Measurements from ENCODE around the gene GRIP2.

GRIP2 gene

DNA sequence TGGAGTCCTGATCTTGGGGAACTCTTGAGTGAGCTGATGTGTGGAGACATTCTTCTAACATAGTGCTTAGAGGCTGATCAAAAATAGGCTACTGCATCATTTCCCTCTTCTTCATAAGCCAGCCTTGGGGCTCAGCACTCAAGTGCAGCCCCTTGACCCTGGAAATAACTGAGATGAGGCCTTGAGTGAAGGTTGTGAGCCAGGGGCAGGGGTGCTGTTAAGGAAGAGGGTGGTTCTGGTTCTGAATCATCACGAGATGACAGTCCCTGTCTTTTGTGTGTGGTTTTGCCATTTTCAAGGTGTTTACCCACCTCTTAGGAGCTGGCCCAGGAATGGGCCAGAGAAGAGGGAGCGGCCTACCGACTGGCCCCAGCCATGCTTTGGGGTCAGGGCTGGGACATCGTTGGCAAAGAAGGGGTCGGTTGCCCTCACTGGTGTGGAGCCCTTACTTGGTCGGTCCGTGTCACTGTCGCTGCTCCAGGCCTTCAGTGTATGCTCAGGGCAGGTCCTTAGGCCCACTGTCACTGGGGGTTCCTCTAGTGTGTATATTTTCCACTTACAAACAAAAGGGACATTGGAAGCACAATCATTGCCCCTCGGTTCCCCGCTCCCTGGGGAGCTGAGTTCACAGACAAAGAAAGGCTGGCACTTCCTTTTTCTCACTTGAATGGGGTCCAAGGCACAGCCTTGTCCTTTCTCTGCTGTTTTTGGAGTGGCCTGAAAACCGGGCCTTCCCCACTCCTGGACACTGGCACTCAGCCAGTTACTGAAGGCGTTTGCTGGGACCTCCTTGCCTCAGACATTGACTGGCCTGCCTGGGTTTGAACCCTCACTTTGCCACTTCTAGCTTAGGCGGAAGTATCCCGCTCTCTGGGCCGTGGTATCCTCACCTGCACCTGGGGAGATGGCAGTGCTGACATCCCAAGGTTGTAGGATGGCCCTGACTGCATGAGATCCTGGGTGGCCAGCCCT lies 91.1 kb downstream of the GRIP2 start:
- no peak for FAIRE-seq
- TF ChIP-seq POLR2A (IDR thresholded peaks at IDR 0.05; ENCODE audit: low read depth, low read length) = no peak
- no peak for DNase-seq (ENCODE audit: insufficient read length, low spot score)

DNA sequence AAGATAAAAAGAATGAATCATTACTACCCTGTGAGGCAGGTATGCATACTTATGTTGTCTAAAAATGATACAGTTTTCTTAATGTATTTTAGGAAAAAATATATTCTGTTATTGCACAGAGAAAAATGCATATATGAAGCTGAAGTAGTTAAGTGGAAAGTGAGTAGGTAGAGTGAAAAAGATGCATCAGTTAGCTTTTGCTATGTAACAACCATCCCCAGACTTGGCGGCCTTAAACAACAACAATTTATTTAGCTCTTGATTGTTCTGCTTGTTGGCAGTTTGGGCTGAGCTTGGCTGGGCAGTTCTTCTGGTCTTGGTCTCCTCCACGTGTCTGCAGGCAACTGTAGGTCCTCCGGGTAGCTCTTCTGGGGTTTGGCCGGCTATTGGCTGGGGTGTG lies 92.1 kb downstream of the GRIP2 start:
- no peak for TF ChIP-seq POLR2A (IDR thresholded peaks at IDR 0.05; ENCODE audit: low read depth, low read length)
- no peak for FAIRE-seq

DNA sequence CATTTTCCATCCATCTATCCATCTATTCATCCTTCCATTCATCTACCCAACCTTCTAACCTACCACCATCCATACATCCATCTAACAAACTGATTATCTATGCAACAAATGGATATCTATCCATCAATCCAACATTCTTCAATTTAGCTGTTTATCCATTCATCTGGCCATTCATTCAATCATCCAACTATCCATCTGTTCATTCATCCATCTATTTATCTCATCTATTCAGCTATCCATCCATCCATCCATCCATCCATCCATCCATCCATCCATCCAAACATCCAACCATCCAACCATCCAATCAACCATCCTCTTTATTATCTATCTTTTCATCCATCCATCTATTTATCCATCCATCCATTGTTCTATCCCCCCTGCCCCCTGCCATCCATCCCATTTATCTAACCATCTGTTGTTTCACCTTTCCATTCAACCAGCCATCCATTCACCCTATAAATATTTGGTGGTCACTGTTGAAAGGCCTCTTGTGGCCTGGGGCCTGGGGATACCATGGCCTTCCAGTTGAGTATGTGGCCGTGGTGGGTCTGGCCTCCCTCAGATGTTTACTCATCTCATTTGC lies 93.1 kb downstream of the GRIP2 start:
- no peak for DNase-seq (ENCODE audit: insufficient read length, low spot score)
- FAIRE-seq = no peak
- TF ChIP-seq POLR2A (IDR thresholded peaks at IDR 0.05; ENCODE audit: low read depth, low read length) = no peak

More for the DNA sequence above, 92.1 kb downstream of the GRIP2 start:
- DNase-seq (ENCODE audit: insufficient read length, low spot score) = no peak

GRCh38 chr3:14445773-14446172 lies 94.4 kb downstream of the GRIP2 start:
- FAIRE-seq (no peak), DNase-seq (ENCODE audit: insufficient read length, low spot score) (no peak)
- no peak for TF ChIP-seq POLR2A (IDR thresholded peaks at IDR 0.05; ENCODE audit: low read depth, low read length)

DNA sequence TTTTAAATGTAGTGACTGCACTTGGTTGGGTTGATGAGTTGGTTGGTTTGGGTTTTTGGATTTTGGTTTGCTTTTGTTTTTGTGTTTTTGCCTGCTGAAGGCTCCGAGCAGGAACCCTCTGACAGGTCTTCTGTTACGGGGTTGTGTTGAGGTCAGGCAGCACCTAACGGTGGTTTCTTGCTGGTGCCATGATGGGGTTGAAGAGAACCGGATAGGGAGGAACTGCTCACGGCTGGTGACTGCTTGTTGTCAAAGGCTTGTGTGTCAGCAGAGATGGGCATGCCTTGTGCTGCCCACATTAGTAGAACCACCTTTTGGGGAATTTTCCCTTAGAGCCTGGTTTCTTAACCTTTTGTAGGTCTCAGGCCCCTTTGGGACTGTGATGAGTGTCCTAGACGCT lies 95.8 kb downstream of the GRIP2 start:
- DNase-seq (ENCODE audit: insufficient read length, low spot score) = no peak
- no peak for TF ChIP-seq POLR2A (IDR thresholded peaks at IDR 0.05; ENCODE audit: low read depth, low read length)
- no peak for FAIRE-seq

DNA sequence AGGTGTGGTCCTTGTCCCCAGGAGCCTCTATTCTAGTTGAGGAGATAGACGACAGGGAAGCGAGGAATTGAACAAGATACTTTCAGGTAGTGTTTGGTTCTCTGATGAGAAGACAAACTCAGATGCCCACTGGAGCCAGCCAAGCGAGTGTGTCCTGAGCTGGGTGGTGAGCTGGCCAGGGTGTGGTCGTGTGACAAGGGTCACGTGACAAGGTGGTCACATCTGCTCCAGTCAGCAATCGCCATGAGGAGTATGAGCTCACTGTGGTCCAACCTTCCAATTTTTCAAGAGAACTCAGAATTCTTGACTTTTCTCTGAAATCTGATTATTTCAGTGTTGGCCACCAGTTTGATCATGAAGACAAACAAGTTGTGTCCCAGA lies 98.2 kb downstream of the GRIP2 start:
- FAIRE-seq (no peak), DNase-seq (ENCODE audit: insufficient read length, low spot score) (no peak)
- no peak for TF ChIP-seq POLR2A (IDR thresholded peaks at IDR 0.05; ENCODE audit: low read depth, low read length)

DNA sequence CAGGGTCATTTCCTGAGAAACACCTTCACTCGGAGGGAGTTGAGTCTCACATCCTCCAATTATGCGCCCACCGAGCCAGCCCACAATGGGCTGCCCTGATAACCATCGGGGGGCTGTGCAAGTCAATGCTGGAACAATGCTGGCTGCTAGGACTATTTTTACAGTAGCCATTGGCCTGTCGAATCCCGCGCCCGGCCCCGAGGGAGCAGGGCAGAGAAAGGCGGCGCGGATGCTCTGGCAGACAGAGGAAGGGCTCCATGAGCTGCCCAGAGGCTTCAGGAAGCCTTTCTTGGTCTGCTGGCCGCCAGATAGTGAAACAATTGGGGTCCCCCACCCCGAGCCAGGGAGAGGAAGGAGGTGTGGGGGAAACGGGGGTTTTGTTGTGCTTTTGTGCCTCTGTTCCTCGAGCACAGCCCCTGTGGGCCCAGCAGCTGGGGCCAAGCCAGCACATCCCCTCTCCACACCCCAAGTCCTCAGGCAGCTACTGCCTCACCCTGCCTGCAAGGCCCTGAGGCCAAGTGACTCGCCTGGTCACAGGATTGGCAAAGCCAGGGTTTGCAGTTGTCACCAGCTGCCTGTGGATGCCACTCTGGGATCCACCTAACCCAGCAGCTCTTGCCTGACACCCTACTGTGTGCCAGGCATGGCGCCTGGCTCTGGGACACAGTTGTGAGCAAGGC lies 98.8 kb downstream of the GRIP2 start:
- no peak for FAIRE-seq
- DNase-seq (ENCODE audit: insufficient read length, low spot score) = peak; percentile 54
- no peak for TF ChIP-seq POLR2A (IDR thresholded peaks at IDR 0.05; ENCODE audit: low read depth, low read length)

DNA sequence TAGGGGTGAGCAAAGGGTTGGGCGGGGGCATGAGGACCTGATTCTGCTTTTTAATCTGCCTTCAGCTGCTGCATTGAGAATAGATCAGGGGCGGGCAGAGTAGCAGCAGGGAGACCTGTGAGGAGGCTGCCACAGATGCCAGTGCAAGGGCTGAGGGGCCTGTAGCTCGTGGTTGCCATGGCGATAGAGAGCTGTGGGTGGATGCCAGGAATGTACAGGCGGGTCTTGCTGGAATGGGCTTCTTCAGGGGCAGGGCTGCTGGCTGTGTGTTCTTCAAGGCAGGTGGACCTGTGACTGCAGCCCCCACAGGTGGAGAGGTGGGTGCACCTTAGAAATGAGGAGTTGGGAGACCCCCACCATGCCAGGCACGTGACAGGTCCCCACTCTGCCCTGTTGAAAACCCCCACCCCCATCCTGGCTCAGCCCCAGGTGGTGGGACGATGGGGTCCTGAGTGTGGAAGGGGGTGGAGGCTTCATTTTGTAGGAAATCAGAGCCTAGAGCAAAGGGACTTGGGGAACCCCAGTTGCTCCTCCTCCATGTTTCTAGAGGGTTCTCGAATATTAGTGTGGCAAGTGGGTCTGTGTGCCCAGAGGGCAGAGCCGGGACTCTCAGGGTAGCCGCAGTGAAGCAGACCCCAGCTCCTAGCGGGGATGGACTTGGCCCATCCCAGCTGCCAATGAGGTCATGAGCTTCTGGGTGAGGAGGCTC lies 99.5 kb downstream of the GRIP2 start:
- DNase-seq (ENCODE audit: insufficient read length, low spot score) (no peak), FAIRE-seq (no peak)
- no peak for TF ChIP-seq POLR2A (IDR thresholded peaks at IDR 0.05; ENCODE audit: low read depth, low read length)

GRCh38 chr3:14440168-14440518 lies 100.0 kb downstream of the GRIP2 start:
- FAIRE-seq (no peak), DNase-seq (ENCODE audit: insufficient read length, low spot score) (no peak)
- TF ChIP-seq POLR2A (IDR thresholded peaks at IDR 0.05; ENCODE audit: low read depth, low read length) = no peak

GRCh38 chr3:14439501-14440167 lies 100.5 kb downstream of the GRIP2 start:
- no peak for TF ChIP-seq POLR2A (IDR thresholded peaks at IDR 0.05; ENCODE audit: low read depth, low read length)
- DNase-seq (ENCODE audit: insufficient read length, low spot score) (peak; percentile 85), FAIRE-seq (peak; percentile 53)

Measured in H54 (cell line).